ENCODE data around the gene SPATA31A6. TPM values are rescaled to one million over a fixed set of nuclear protein-coding genes. Genes with fewer than 3 reads are reported as not detected.
"Not testable (repeated sequence)": the region's sequence is repeated elsewhere in the genome, so short reads cannot be mapped to it uniquely, and the experiment has no call there.

SPATA31A6 gene
- total RNA-seq: not detected

- POLR2A ChIA-PET, CTCF ChIA-PET: not testable (repeated sequence)
Observed at GRCh38 chr9:42183359-42183758, at the start of gene SPATA31A6. SPATA31A6 (plus strand) TSS chr9:42183659; CDS start chr9:42183688, 29 bp downstream.

- CTCF ChIA-PET: not testable (repeated sequence)
Observed at GRCh38 chr9:42160299-42160698, 23.2 kb upstream of the SPATA31A6 start.

GRCh38 chr9:42219861-42220260 lies 36.4 kb downstream of the SPATA31A6 start:
- CTCF ChIA-PET, POLR2A ChIA-PET: not testable (repeated sequence)

More at GRCh38 chr9:42160299-42160698, 23.2 kb upstream of the SPATA31A6 start:
- POLR2A ChIA-PET: not testable (repeated sequence)

DNA sequence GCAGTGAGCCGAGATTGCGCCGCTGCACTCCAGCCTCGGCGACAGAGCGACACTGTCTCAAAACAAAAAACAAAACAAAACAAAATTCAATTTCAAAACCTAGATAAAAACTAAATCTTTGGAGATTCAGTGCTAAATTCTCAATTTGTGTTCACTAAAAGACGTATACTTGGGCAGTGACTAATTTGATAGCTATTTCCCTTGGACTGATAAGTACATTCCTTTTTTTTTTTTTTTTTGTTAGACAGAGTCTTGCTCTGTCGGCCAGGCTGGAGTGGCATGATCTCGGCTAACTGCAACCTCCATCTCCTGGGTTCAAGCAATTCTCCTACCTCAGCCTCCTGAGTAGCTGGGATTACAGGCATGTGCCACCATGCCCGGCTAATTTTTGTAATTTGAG lies 39.8 kb downstream of the SPATA31A6 start:
- POLR2A ChIA-PET, CTCF ChIA-PET: not testable (repeated sequence)

GRCh38 chr9:42233031-42233430 lies 49.6 kb downstream of the SPATA31A6 start:
- CTCF ChIA-PET, POLR2A ChIA-PET: not testable (repeated sequence)

DNA sequence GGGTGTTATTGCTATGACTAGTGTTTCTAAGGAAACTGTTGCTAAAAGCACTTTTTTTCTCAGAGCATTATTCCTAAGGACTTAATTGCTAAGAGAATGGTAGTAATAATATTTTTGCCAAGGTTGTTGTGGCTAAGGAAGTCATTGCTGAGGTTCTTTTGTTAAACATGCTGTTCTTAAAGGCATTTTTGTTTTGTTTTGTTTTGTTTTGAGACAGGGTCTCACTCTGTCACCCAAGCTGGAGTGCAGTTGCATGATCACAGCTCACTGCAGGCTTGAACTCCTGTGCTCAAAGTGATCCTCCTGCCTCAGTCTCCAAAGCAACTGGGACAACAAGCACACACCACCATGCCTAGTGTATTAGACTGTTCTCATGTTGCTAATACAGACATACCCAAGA lies 51.2 kb downstream of the SPATA31A6 start:
- CTCF ChIA-PET, POLR2A ChIA-PET: not testable (repeated sequence)

DNA sequence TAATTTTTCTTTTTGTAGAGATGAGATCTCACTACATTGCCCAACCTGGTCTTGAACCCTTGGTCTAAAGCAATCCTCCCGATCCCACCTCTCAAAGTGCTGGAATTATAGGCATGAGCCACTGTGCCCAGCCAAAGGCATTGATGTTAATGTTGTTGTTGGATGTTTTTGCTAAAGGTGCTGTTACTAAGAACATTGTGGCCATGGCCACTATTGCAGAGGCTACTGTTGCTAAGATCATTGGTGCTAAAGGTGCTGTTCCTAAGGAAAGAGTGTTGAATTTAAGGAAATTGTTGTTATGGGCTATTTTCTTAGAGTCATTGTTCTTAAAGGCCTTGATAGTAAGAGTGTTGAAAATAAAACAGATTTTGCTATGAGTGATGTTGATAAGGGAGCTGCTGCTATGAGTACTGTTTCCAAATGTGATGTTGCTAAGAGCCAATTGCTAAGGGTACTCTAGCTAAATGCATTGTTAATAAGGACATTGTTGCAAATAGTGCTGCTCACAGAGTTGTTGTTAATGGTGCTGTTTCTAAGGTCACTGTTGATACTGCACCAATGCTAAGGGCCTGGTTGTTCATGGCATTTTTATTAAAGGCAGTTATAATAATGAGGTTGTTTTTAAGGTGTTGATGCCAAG lies 52.0 kb downstream of the SPATA31A6 start:
- POLR2A ChIA-PET, CTCF ChIA-PET: not testable (repeated sequence)

GRCh38 chr9:42236097-42236496 lies 52.6 kb downstream of the SPATA31A6 start:
- POLR2A ChIA-PET, CTCF ChIA-PET: not testable (repeated sequence)

DNA sequence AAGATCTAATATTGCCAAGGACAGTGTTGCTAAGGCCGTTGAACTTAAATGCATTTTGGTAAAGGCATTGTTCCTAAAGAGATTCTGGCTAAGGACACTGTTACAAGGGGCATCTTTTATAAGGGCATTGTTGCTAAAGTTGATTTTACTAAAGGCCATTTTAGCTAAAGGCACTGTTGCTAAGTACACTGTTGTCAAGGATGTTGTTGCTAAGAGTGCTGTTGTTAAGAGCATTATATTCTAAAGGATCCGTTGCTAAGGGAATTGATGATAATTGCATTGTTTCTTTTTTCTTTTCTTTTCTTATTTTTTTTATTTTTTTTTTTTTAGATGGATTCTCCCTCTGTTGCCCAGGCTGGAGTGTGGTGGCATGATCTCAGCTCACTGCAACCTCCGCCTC lies 53.9 kb downstream of the SPATA31A6 start:
- CTCF ChIA-PET, POLR2A ChIA-PET: not testable (repeated sequence)

DNA sequence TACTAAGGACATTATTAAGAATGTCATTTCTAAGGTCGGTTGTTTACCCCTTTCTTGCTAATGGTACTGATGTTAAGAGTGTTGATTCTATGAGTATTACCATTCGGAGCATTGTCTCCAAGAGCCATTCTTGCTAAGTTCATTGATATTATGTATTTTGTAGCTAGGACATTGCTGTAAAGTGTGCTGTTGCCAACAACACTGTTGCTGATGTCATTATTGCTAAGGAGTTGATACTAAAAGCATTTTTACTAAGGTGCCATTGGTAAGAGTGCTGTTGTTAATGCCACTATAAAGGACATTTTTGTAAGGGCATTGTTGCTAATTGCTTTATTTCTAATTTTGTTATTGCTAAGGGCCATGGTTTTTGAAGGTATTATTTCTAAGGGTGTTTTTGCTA lies 55.4 kb downstream of the SPATA31A6 start:
- POLR2A ChIA-PET, CTCF ChIA-PET: not testable (repeated sequence)

Other genes with a start within 250 kb of the SPATA31A6 start
- not detected for gene CNTNAP3B, start 54.2 kb upstream of the SPATA31A6 start, total RNA-seq